GM12865 (cell line): Measurements from ENCODE around the gene RASSF8.
"Not testable (repeated sequence)": the region's sequence is repeated elsewhere in the genome, so short reads cannot be mapped to it uniquely, and the experiment has no call there.

ENCODE experiments used
- DNase-seq: peaks from one replicate; pipeline ENCODE4 v3.0.0; 2010; ENCODE audit warnings: low read depth
- H3K4me3 ChIP-seq: 2 replicates; pipeline ENCODE4 v1.5.1; 2011; ENCODE audit warnings: mild to moderate bottlenecking, low read depth, low read length, control low read depth
- CTCF ChIP-seq: IDR thresholded peaks from 2 replicates; pipeline ENCODE4 v1.5.1; 2011; ENCODE audit warnings: low read length, control low read depth, low read depth, inconsistent platforms; ENCODE audit not compliant: insufficient read depth; ENCODE audit errors: missing control alignments

Gene RASSF8

DNA sequence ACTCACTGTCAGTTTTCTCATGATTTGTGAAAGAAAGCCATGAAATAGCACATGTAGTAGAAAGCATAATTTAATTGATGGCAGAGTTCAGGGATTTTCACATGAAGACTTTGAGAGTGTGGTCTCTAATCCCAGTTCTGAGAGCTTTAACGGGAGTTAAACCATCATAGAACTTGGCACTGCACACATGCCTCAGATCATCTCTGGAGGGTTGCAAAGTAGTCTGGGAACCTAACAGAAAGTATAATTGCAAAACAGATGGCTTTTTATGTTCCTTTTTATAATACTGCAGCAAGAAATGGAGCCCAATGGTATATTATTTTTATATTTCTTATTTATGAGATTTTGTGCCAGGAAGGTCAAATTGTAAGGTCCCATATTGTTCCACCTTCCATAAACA lies 88.4 kb downstream of the RASSF8 start:
- H3K4me3 ChIP-seq: no peak overlapping the region
- no peak for TF ChIP-seq CTCF
- no peak for DNase-seq

DNA sequence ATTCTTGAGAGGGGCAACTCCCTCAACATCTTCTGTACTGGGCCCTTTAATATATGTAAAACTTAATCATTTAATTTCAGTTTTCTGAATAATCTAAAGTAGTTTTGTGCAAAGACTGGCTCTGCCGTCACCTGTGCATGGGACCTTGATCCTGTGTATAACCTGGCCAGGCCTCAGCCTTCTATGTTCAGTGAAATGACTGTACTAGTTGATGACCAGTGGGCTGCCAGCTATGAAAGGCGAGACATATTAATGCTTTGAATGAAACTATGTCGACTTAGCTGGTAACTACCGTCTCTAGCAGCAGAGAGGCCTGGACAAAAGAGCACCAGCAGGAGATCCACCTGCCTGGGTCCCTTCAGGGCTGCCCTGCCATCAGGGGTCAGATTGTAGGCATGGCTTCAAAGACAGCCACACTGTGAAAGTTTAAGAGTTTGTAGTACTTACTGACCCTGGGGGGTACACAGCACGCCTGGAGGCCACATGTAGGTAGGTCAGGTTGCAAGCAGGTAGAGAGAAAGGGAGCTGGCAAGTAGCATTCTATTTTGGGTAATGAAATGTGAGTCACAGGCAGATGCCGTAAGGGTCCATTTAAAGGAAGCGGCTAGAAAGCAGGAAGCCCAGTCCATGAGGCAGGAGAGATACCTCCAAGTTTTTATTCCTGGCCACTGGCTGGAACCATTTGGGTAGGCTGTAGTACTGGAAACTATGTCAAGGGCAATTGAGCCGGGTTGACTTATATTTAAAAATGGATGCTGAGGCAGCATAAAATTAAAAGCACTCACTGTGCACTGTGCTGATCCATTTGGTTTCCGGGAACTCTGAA lies 89.1 kb downstream of the RASSF8 start:
- no peak for DNase-seq
- TF ChIP-seq CTCF: no peak
- no peak overlapping the region for H3K4me3 ChIP-seq

DNA sequence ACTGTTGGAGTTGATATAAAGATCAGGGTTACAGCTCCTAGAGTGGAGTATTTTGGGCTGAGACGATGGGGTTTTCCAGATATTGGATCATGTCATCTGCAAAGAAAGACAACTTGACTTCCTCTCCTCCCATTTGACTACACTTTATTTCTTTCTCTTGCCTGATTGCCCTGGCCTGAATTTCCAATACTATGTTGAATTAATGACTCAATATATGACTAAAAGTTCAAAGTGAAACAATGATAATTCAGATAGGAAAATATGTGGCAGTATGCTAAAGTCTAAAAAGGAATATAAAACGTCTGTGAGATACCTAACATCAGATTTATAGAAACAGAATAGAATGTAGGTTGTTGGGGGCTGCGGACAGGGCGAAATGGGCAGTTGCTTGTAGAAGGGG lies 94.2 kb downstream of the RASSF8 start:
- no peak for TF ChIP-seq CTCF
- DNase-seq: no peak
- no peak overlapping the region for H3K4me3 ChIP-seq

DNA sequence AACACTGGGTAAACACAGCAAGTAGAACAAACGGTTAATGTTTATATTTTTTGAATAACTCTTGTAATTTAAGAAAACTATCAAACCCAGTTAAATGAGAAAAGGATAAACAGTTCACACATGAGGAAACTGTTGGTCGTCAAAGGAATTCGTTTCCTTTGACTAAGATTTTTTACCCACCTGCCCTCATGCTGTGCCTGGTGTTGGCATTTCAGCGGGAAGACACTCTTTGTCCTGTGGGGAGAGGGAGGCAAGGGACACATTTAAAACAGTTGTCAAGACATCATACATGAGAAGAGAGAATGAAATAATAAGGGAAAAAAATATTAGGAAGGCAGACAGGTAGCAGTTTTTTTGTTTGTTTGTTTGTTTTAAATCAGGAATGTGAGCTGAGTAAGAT lies 95.9 kb downstream of the RASSF8 start:
- H3K4me3 ChIP-seq: no peak overlapping the region
- TF ChIP-seq CTCF: no peak
- no peak for DNase-seq

DNA sequence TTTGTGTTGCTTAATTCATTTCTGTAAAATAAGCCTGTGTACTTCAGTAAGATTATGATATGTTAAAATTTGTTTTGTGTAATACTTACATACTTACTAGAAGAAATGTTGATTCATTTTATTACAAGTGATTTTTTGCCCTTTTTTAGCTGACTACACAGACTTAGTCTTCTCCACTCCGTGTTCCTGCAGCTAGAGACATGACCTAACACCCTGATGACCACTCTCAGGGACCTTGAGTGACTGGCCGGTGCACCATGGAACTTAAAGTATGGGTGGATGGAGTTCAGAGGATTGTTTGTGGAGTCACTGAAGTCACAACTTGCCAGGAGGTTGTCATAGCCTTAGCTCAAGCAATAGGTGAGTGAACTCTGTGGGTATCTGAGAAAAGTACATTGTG lies 96.6 kb downstream of the RASSF8 start:
- no peak overlapping the region for H3K4me3 ChIP-seq
- no peak for DNase-seq
- TF ChIP-seq CTCF: no peak

DNA sequence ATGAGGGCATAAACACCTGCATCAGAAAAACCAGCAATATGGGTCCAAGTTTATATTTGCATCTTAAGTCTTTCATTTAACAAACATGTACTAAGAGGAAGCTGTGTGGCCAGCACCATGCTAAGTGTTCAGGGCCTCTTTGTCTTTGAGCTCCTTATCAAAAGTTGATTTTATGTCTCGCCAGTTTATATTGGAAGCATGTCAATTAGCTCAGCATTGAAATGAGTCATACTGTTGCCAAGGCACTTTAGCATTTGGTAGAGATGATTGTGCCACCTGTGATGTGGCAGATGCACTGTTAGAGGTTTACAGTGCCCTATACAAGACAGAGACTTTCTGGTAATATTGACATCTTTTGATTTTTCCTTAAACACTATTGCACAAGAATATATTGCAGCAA lies 97.9 kb downstream of the RASSF8 start:
- TF ChIP-seq CTCF: no peak
- DNase-seq: no peak

GRCh38 chr12:26057271-26057670 lies 98.8 kb downstream of the RASSF8 start:
- H3K4me3 ChIP-seq, DNase-seq: not testable (repeated sequence)

More for the DNA sequence above, 97.9 kb downstream of the RASSF8 start:
- H3K4me3 ChIP-seq: no peak overlapping the region

DNA sequence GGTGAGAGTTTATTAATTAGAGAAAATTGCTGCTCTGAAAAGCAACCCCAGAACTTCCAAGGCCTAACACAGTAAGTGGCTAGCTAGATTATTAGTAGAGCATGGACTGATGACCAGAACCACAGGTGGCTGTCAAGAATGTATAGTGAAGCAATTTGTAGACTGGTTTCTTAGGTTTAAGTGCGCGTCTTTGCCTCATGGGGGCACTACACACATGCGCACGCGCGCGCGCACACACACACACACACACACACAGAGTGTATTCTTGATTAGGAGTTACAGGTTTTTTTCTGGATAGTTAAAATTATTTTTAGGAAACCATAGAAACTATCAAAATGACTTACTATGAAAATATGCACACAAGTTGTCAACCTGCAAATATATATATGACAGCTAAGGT lies 99.8 kb downstream of the RASSF8 start:
- peak; percentile 31 for DNase-seq
- H3K4me3 ChIP-seq: no peak overlapping the region
- no peak for TF ChIP-seq CTCF
